ELF-1 (cell line): ENCODE results near the gene CES1.
A peak's percentile ranks its signal among the peaks of the same experiment; 100 is the strongest.
"Not testable (repeated sequence)": the region's sequence is repeated elsewhere in the genome, so short reads cannot be mapped to it uniquely, and the experiment has no call there.

Source experiments
- DNase-seq: peaks from one replicate; pipeline ENCODE4 v3.0.0-alpha.2; 2016; ENCODE audit warnings: low read depth, low spot score

Gene CES1

GRCh38 chr16:55830658-55831294 lies 2.1 kb downstream of the CES1 start:
- DNase-seq: no peak

- DNase-seq: not testable (repeated sequence)
Observed at GRCh38 chr16:55829232-55829631, 3.7 kb downstream of the CES1 start.

GRCh38 chr16:55828680-55829079 lies 4.2 kb downstream of the CES1 start:
- DNase-seq: no peak

GRCh38 chr16:55825115-55825728 lies 7.7 kb downstream of the CES1 start:
- DNase-seq: peak; percentile 34

- no peak for DNase-seq
Observed at GRCh38 chr16:55824473-55825000, 8.4 kb downstream of the CES1 start.

- no peak for DNase-seq
Observed at GRCh38 chr16:55822280-55822810, 10.6 kb downstream of the CES1 start.

GRCh38 chr16:55821210-55821609 lies 11.7 kb downstream of the CES1 start:
- no peak for DNase-seq

GRCh38 chr16:55820615-55821014 lies 12.3 kb downstream of the CES1 start:
- no peak for DNase-seq

GRCh38 chr16:55817236-55817912 lies 15.5 kb downstream of the CES1 start:
- DNase-seq: no peak

- DNase-seq: not testable (repeated sequence)
Observed at GRCh38 chr16:55816222-55816621, 16.7 kb downstream of the CES1 start.

GRCh38 chr16:55815320-55815719 lies 17.6 kb downstream of the CES1 start:
- DNase-seq: no peak

GRCh38 chr16:55814174-55814573 lies 18.7 kb downstream of the CES1 start:
- DNase-seq: not testable (repeated sequence)

- not testable (repeated sequence) for DNase-seq
Observed at GRCh38 chr16:55813730-55814129, 19.2 kb downstream of the CES1 start.

GRCh38 chr16:55812951-55813350 lies 19.9 kb downstream of the CES1 start:
- no peak for DNase-seq

- DNase-seq: no peak
Observed at GRCh38 chr16:55811811-55812210, 21.1 kb downstream of the CES1 start.

GRCh38 chr16:55810451-55810961 lies 22.4 kb downstream of the CES1 start:
- no peak for DNase-seq

GRCh38 chr16:55809851-55810250 lies 23.0 kb downstream of the CES1 start:
- no peak for DNase-seq

GRCh38 chr16:55809386-55809785 lies 23.5 kb downstream of the CES1 start:
- DNase-seq: no peak

GRCh38 chr16:55808286-55808685 lies 24.6 kb downstream of the CES1 start:
- DNase-seq: not testable (repeated sequence)

GRCh38 chr16:55805104-55805503 lies 27.8 kb downstream of the CES1 start:
- not testable (repeated sequence) for DNase-seq

- DNase-seq: not testable (repeated sequence)
Observed at GRCh38 chr16:55803681-55804080, 29.2 kb downstream of the CES1 start.

- DNase-seq: not testable (repeated sequence)
Observed at GRCh38 chr16:55792934-55793374, 39.9 kb downstream of the CES1 start.
